CD4-positive, alpha-beta memory T cell (primary cell): ENCODE data around the gene BMP2K. TPM values are rescaled to one million over a fixed set of nuclear protein-coding genes. Genes with fewer than 3 reads are reported as not detected.

Experiments used
- CTCF ChIA-PET: fragments of 350-600 bp; sonication (Branson Sonifier 250); formaldehyde crosslinking; loops from one replicate; lab custom pipeline; 2021; ENCODE audit warnings: inconsistent platforms; ENCODE audit not compliant: partially characterized antibody; lab: Charles Lee
- POLR2A ChIA-PET: fragments of 350-600 bp; sonication (Branson Sonifier 250); formaldehyde crosslinking; loops from one replicate; lab custom pipeline; 2021; ENCODE audit not compliant: partially characterized antibody; lab: Charles Lee
- DNase-seq, 5 donors: peaks; one replicate each; pipeline versions ENCODE4 v3.0.0 to v3.0.0-alpha.2; 2020 to 2022; ENCODE audit warnings: mixed read lengths in 1 of 5
- H3K27ac ChIP-seq: one replicate; pipeline ENCODE4 v1.7.0; 2013; ENCODE audit warnings: low read depth, low read length
- H3K27me3 ChIP-seq: 2 replicates; pipeline ENCODE4 v1.7.0; 2013; ENCODE audit warnings: mild to moderate bottlenecking, low read length, moderate library complexity; ENCODE audit not compliant: insufficient read depth
- H3K36me3 ChIP-seq: 2 replicates; pipeline ENCODE4 v1.7.0; 2013; ENCODE audit warnings: mild to moderate bottlenecking, low read length, moderate library complexity; ENCODE audit not compliant: insufficient read depth
- H3K4me1 ChIP-seq: 2 replicates; pipeline ENCODE4 v1.7.0; 2013; ENCODE audit warnings: mild to moderate bottlenecking, low read length, moderate library complexity; ENCODE audit not compliant: insufficient read depth
- H3K4me3 ChIP-seq, 2 donors: one replicate each; pipeline ENCODE4 v1.7.0; 2013; ENCODE audit warnings: low read length in 2 of 2, mild to moderate bottlenecking in 1 of 2
- H3K9me3 ChIP-seq, 2 donors: one replicate each; pipeline ENCODE4 v1.7.0; 2013; ENCODE audit warnings: low read length in 2 of 2, control low read depth in 1 of 2; ENCODE audit not compliant: control insufficient read depth in 1 of 2
- H3K27ac Mint-ChIP-seq, 7 donors: one replicate each; pipeline ENCODE4 v1.8.0; 2020 to 2021; ENCODE audit warnings: mixed read lengths in 7 of 7, mild to moderate bottlenecking in 6 of 7, inconsistent platforms in 3 of 7, moderate library complexity in 3 of 7
- H3K27me3 Mint-ChIP-seq, 2 donors: one replicate each; pipeline ENCODE4 v1.8.0; 2020 to 2021; ENCODE audit warnings: mixed read lengths in 2 of 2
- H3K36me3 Mint-ChIP-seq, 2 donors: one replicate each; pipeline ENCODE4 v1.8.0; 2020 to 2021; ENCODE audit warnings: mixed read lengths in 2 of 2, inconsistent platforms in 1 of 2, mild to moderate bottlenecking in 1 of 2
- H3K4me1 Mint-ChIP-seq, 4 donors: one replicate each; pipeline ENCODE4 v1.8.0; 2020 to 2021; ENCODE audit warnings: mixed read lengths in 4 of 4, mild to moderate bottlenecking in 1 of 4
- H3K4me3 Mint-ChIP-seq, 8 donors: one replicate each; pipeline ENCODE4 v1.8.0; 2020 to 2021; ENCODE audit warnings: mixed read lengths in 8 of 8, mild to moderate bottlenecking in 7 of 8, moderate library complexity in 6 of 8, inconsistent platforms in 3 of 8
- H3K9me3 Mint-ChIP-seq, 8 donors: one replicate each; pipeline ENCODE4 v1.8.0; 2020 to 2021; ENCODE audit warnings: mixed read lengths in 8 of 8, mild to moderate bottlenecking in 5 of 8, inconsistent platforms in 3 of 8, moderate library complexity in 1 of 8
- intact Hi-C: fragments of 100-400 bp; cut with micrococcal nuclease; formaldehyde crosslinking; loops from one replicate; pipeline ENCODE4 v1.15.1; 2023
- polyA plus RNA-seq, 2 donors: library from polyadenylated mRNA; unstranded; fragments of 300-500 nt; fragmentation: Illumina TruSeq; gene quantifications; one replicate each; pipeline ENCODE4 v1.2.3, GENCODE V29; 2021
- total RNA-seq, 2 experiments: library from RNA; stranded (reverse); gene quantifications; one replicate each; pipeline ENCODE4 v1.2.3, GENCODE V29; 2021

Gene BMP2K
- total and polyA plus RNA-seq, 4 experiments from 2014 or later, result 1.8 to 9.9 (median 5.8) TPM

- Histone ChIP-seq H3K27me3 (no peaks in the 10 kb centered on the region), H3K4me3 (no peak overlapping the region), H3K4me1 (no peaks in the 10 kb centered on the region), H3K36me3 (no peaks in the 10 kb centered on the region), H3K27ac (no peak overlapping the region), H3K9me3 (no peaks in the 10 kb centered on the region)
- intact Hi-C loops, result no loop called here
- ChIA-PET POLR2A (no interaction called here), CTCF (no interaction called here)
- Mint-ChIP-seq H3K4me3 (no peak overlapping the region), H3K4me1 (peaks cover 0 to 9% (median 4%) of the 10 kb centered on the region in 4 donors), H3K9me3 (peaks cover 4 to 26% (median 11%) of the 10 kb centered on the region in 8 donors), H3K36me3 (peaks cover 11% of the 10 kb centered on the region in 2 donors), H3K27ac (no peak overlapping the region), H3K27me3 (no peaks in the 10 kb centered on the region)
- no peak for DNase-seq
These were observed 27.8 kb downstream of the BMP2K start for GRCh38 chr4:78803983-78804382.

GRCh38 chr4:78806943-78807460 is 30.9 kb downstream of the BMP2K start:
- peaks cover 11 to 17% of the 10 kb centered on the region in 2 donors for H3K36me3 Mint-ChIP-seq
- Histone ChIP-seq H3K4me1 (no peaks in the 10 kb centered on the region), H3K27me3 (no peaks in the 10 kb centered on the region), H3K4me3 (no peak overlapping the region), H3K27ac (no peak overlapping the region), H3K36me3 (no peaks in the 10 kb centered on the region), H3K9me3 (no peaks in the 10 kb centered on the region)
- H3K4me3 Mint-ChIP-seq, result no peak overlapping the region
- intact Hi-C loops, result no loop called here
- H3K9me3 Mint-ChIP-seq, result peaks cover 4 to 26% (median 11%) of the 10 kb centered on the region in 8 donors
- H3K27me3 Mint-ChIP-seq, result no peaks in the 10 kb centered on the region
- ChIA-PET CTCF (no interaction called here), POLR2A (no interaction called here)
- H3K27ac Mint-ChIP-seq, result no peak overlapping the region
- no peak for DNase-seq
- H3K4me1 Mint-ChIP-seq, result peaks cover 0 to 7% (median 0%) of the 10 kb centered on the region in 4 donors

GRCh38 chr4:78809295-78809694 is 33.1 kb downstream of the BMP2K start:
- H3K36me3 Mint-ChIP-seq, result peaks cover 11 to 17% of the 10 kb centered on the region in 2 donors
- ChIA-PET POLR2A (no interaction called here), CTCF (interaction anchor here (1.0 kb wide), 2 partner anchors 8 to 12 kb away, joined by 3 to 4 read pairs; no protein-coding TSS in a partner anchor)
- H3K4me3 ChIP-seq, result no peak overlapping the region
- H3K4me3 Mint-ChIP-seq, result no peak overlapping the region
- no peaks in the 10 kb centered on the region for H3K27me3 Mint-ChIP-seq
- H3K27ac Mint-ChIP-seq, result peak overlapping the region in 1 of 7 donors; percentile 49
- no peak for DNase-seq
- H3K27ac ChIP-seq, result no peak overlapping the region
- peaks cover 0 to 5% (median 2%) of the 10 kb centered on the region in 4 donors for H3K4me1 Mint-ChIP-seq
- no peaks in the 10 kb centered on the region for H3K27me3 ChIP-seq
- no peaks in the 10 kb centered on the region for H3K36me3 ChIP-seq
- intact Hi-C loops, result no loop called here
- no peaks in the 10 kb centered on the region for H3K9me3 ChIP-seq
- H3K9me3 Mint-ChIP-seq, result peaks cover 4 to 26% (median 11%) of the 10 kb centered on the region in 8 donors
- H3K4me1 ChIP-seq, result no peaks in the 10 kb centered on the region

- CTCF ChIA-PET, result interaction anchor here (1.0 to 1.2 kb wide), 3 partner anchors 9 to 53 kb away, joined by 3 to 4 read pairs (median 3); no protein-coding TSS in a partner anchor
- Histone ChIP-seq H3K4me1 (no peaks in the 10 kb centered on the region), H3K36me3 (no peaks in the 10 kb centered on the region), H3K27me3 (no peaks in the 10 kb centered on the region), H3K4me3 (no peak overlapping the region), H3K9me3 (no peaks in the 10 kb centered on the region), H3K27ac (no peak overlapping the region)
- no peak for DNase-seq
- H3K27me3 Mint-ChIP-seq, result no peaks in the 10 kb centered on the region
- H3K36me3 Mint-ChIP-seq, result peaks cover 8 to 17% of the 10 kb centered on the region in 2 donors
- no peak overlapping the region for H3K27ac Mint-ChIP-seq
- peaks cover 0 to 5% (median 2%) of the 10 kb centered on the region in 4 donors for H3K4me1 Mint-ChIP-seq
- intact Hi-C loops, result no loop called here
- H3K4me3 Mint-ChIP-seq, result no peak overlapping the region
- peaks cover 4 to 22% (median 11%) of the 10 kb centered on the region in 8 donors for H3K9me3 Mint-ChIP-seq
- POLR2A ChIA-PET, result no interaction called here
These were observed 34.0 kb downstream of the BMP2K start for GRCh38 chr4:78809928-78810835.

- Histone ChIP-seq H3K27ac (no peak overlapping the region), H3K36me3 (no peaks in the 10 kb centered on the region), H3K9me3 (no peaks in the 10 kb centered on the region), H3K4me3 (no peak overlapping the region), H3K27me3 (no peaks in the 10 kb centered on the region), H3K4me1 (no peaks in the 10 kb centered on the region)
- CTCF ChIA-PET, result interaction anchor here (0.6 to 1.2 kb wide), 2 partner anchors 52 to 765 kb away, joined by 3 read pairs; no protein-coding TSS in a partner anchor
- POLR2A ChIA-PET, result no interaction called here
- Mint-ChIP-seq H3K9me3 (peaks cover 4 to 14% (median 11%) of the 10 kb centered on the region in 8 donors), H3K36me3 (peaks cover 8 to 17% of the 10 kb centered on the region in 2 donors), H3K27me3 (no peaks in the 10 kb centered on the region), H3K4me1 (peaks cover 0 to 5% (median 2%) of the 10 kb centered on the region in 4 donors), H3K4me3 (no peak overlapping the region), H3K27ac (no peak overlapping the region)
- no peak for DNase-seq
- intact Hi-C loops, result no loop called here
These were observed 34.9 kb downstream of the BMP2K start for GRCh38 chr4:78811034-78811433.

- POLR2A ChIA-PET, result interaction anchor here (0.6 kb wide), 1 partner anchor 136 kb away, joined by 6 read pairs; no protein-coding TSS in a partner anchor
- H3K9me3 Mint-ChIP-seq, result no peaks in the 10 kb centered on the region
- Histone ChIP-seq H3K27me3 (no peaks in the 10 kb centered on the region), H3K27ac (no peak overlapping the region), H3K36me3 (no peaks in the 10 kb centered on the region), H3K4me1 (no peaks in the 10 kb centered on the region), H3K4me3 (no peak overlapping the region), H3K9me3 (no peaks in the 10 kb centered on the region)
- no peaks in the 10 kb centered on the region for H3K36me3 Mint-ChIP-seq
- CTCF ChIA-PET, result no interaction called here
- no peak for DNase-seq
- H3K27me3 Mint-ChIP-seq, result no peaks in the 10 kb centered on the region
- peaks cover 0 to 4% (median 2%) of the 10 kb centered on the region in 4 donors for H3K4me1 Mint-ChIP-seq
- H3K27ac Mint-ChIP-seq, result no peak overlapping the region
- H3K4me3 Mint-ChIP-seq, result peak overlapping the region in 1 of 8 donors; percentile 37
- intact Hi-C loops, result no loop called here
These were observed 42.5 kb downstream of the BMP2K start for GRCh38 chr4:78818530-78819079.

GRCh38 chr4:78824001-78824400 is 47.9 kb downstream of the BMP2K start:
- Histone ChIP-seq H3K27ac (no peak overlapping the region), H3K27me3 (no peaks in the 10 kb centered on the region), H3K4me3 (no peak overlapping the region), H3K4me1 (no peaks in the 10 kb centered on the region), H3K36me3 (no peaks in the 10 kb centered on the region), H3K9me3 (no peaks in the 10 kb centered on the region)
- H3K27me3 Mint-ChIP-seq, result no peaks in the 10 kb centered on the region
- CTCF ChIA-PET, result no interaction called here
- H3K4me1 Mint-ChIP-seq, result peaks cover 0 to 2% (median 0%) of the 10 kb centered on the region in 4 donors
- no peaks in the 10 kb centered on the region for H3K9me3 Mint-ChIP-seq
- H3K4me3 Mint-ChIP-seq, result no peak overlapping the region
- peaks cover 15 to 22% of the 10 kb centered on the region in 2 donors for H3K36me3 Mint-ChIP-seq
- no peak for DNase-seq
- H3K27ac Mint-ChIP-seq, result no peak overlapping the region
- POLR2A ChIA-PET, result no interaction called here
- intact Hi-C loops, result no loop called here
